ENCODE data around the gene FCGR1A.
"Not testable (repeated sequence)": the region's sequence is repeated elsewhere in the genome, so short reads cannot be mapped to it uniquely, and the experiment has no call there.

Gene FCGR1A

DNA sequence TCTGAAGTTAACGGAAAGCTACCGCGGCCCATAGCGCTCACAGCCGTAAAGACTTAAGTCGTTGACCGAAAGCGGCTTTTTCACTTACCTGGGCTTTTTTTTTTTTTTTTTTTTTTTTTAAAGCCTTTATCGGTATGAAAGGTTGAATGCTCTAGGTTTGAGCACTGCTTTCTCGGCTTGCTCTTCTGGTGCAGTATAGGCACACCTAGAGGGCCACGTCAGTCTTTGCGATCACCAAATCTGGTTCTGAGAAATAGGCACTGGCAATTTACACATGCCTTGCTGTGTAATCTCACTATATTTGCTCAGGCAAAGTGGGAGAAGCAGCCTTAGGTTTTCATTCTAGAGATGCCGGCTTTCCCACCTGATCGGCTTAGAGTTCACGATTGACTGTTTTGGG lies 50.6 kb downstream of the FCGR1A start:
- H3K27me3 ChIP-seq (ENCODE audit: insufficient read depth, low read length, poor library complexity, severe bottlenecking); H3K4me1 ChIP-seq (ENCODE audit: insufficient read depth, low read length, poor library complexity, severe bottlenecking): not testable (repeated sequence)

DNA sequence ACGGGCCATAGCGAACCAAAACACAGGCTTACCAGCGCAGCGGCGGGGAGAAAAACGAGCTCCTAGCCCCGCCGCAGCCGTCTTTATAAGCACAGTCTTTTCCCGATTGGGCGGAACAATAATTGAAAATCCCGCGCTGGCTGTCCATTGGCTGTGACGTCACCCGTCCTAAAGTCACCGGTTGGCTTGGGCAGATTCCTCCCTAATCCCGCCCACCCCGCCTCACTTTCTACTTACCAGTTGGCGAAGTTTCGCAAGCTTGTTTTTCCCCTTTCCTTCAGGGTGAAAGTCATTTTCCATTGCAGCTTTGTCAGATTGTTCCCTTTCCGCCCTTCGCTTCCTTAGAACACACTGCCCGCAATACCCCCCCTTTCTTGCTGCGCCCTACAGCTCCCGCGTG lies 58.7 kb downstream of the FCGR1A start:
- not testable (repeated sequence) for H3K4me2 ChIP-seq (ENCODE audit: low read depth, low read length, poor library complexity, severe bottlenecking); H3F3A ChIP-seq (ENCODE audit: low read depth); H3K9ac ChIP-seq (ENCODE audit: low read depth, low read length, poor library complexity, severe bottlenecking); H3K36me3 ChIP-seq (ENCODE audit: insufficient read depth, low read length); H2AFZ ChIP-seq (ENCODE audit: low read length); H3K9me3 ChIP-seq (ENCODE audit: insufficient read depth, low read depth, low read length); H3K9me2 ChIP-seq (replicated peaks; ENCODE audit: low read depth, low read length); H3K4me3 ChIP-seq (ENCODE audit: low read length, poor library complexity, severe bottlenecking); H3K27me3 ChIP-seq (ENCODE audit: insufficient read depth, low read length, poor library complexity, severe bottlenecking)
- Histone ChIP-seq H3K4me1 (ENCODE audit: insufficient read depth, low read length, poor library complexity, severe bottlenecking) (peaks cover 22% of the 10 kb centered on the region), H3K79me2 (ENCODE audit: insufficient read depth, low read length) (peaks cover 29% of the 10 kb centered on the region), H4K20me1 (ENCODE audit: insufficient read depth, low read length, poor library complexity, severe bottlenecking) (peaks cover 27% of the 10 kb centered on the region)

More for the DNA sequence above, 50.6 kb downstream of the FCGR1A start:
- H3K79me2 ChIP-seq (ENCODE audit: insufficient read depth, low read length); H3K9me3 ChIP-seq (ENCODE audit: insufficient read depth, low read depth, low read length); H3K9me2 ChIP-seq (replicated peaks; ENCODE audit: low read depth, low read length); H3K36me3 ChIP-seq (ENCODE audit: insufficient read depth, low read length); H3F3A ChIP-seq (ENCODE audit: low read depth); H3K9ac ChIP-seq (ENCODE audit: low read depth, low read length, poor library complexity, severe bottlenecking); H4K20me1 ChIP-seq (ENCODE audit: insufficient read depth, low read length, poor library complexity, severe bottlenecking); H2AFZ ChIP-seq (ENCODE audit: low read length); H3K4me2 ChIP-seq (ENCODE audit: low read depth, low read length, poor library complexity, severe bottlenecking); H3K4me3 ChIP-seq (ENCODE audit: low read length, poor library complexity, severe bottlenecking): not testable (repeated sequence)
